ENCODE results near the gene ENTPD7.

DNA sequence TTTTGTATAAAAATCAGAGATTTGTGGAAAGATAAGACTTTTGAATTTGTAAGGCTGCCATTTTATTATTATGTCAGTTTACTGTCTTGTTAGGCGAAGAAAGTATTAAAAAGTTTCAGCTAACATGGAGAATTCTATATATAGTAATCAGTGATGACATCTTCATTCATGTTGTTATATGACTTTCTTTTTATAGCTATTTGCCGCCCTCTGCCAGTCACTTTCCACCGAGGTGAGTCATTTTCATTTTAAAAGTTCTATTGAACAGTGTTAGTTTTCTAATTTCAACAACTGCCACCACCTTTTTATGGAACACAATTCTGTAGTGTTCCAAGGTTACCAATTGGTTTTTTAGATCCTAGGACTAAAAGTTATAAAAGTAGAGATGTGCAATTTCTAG lies 84.5 kb downstream of the ENTPD7 start:
- TF ChIP-seq, protein P1, sequence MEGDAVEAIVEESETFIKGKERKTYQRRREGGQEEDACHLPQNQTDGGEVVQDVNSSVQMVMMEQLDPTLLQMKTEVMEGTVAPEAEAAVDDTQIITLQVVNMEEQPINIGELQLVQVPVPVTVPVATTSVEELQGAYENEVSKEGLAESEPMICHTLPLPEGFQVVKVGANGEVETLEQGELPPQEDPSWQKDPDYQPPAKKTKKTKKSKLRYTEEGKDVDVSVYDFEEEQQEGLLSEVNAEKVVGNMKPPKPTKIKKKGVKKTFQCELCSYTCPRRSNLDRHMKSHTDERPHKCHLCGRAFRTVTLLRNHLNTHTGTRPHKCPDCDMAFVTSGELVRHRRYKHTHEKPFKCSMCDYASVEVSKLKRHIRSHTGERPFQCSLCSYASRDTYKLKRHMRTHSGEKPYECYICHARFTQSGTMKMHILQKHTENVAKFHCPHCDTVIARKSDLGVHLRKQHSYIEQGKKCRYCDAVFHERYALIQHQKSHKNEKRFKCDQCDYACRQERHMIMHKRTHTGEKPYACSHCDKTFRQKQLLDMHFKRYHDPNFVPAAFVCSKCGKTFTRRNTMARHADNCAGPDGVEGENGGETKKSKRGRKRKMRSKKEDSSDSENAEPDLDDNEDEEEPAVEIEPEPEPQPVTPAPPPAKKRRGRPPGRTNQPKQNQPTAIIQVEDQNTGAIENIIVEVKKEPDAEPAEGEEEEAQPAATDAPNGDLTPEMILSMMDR (IDR thresholded peaks at IDR 0.05): no peak
- no peak for TF ChIP-seq POLR2A (IDR thresholded peaks at IDR 0.05)
